Measurements from ENCODE around the gene INPP5E.
A peak's percentile ranks its signal among the peaks of the same experiment; 100 is the strongest.

INPP5E gene

DNA sequence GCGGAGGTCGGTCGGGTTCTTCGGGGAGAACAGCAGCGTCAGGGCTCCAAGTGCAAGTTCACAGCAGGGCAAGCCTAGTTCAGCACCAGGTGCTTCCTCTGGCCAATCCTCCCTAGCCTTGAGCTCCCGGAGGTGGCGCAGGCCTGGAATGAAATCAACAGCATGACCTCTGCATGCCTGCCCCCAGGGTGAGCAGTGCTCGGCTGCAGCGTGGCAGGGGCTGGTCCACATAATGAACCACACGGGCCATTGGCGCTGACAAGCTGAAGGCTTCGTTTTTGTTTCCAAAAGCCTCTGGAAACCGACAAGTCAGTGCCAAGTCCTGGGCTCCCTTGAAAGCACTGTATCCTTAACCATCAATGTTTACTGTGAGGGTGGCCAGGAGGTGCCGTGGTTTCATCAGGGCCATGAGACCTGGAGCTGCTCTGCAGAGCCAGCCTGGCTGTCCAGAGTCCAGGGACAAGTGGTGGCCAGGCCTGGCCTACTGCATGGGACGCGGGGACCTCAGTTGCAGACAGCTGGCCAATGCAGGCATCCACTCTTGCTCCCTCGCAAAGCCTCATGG is 2.1 kb upstream of the INPP5E start:
- Histone ChIP-seq H3K27me3 (ENCODE audit: control insufficient read depth, insufficient read depth, low read length) (no peaks in the 10 kb centered on the region), H3K4me1 (ENCODE audit: control insufficient read depth, insufficient read depth, low read length) (no peaks in the 10 kb centered on the region), H3K9ac (ENCODE audit: low read depth, low read length) (no peak overlapping the region), H3K9me3 (ENCODE audit: control insufficient read depth, insufficient read depth, low read length) (no peaks in the 10 kb centered on the region), H3K4me3 (ENCODE audit: low read depth, low read length) (no peak overlapping the region), H3K36me3 (ENCODE audit: control insufficient read depth, insufficient read depth, low read length) (peaks cover 47% of the 10 kb centered on the region)

DNA sequence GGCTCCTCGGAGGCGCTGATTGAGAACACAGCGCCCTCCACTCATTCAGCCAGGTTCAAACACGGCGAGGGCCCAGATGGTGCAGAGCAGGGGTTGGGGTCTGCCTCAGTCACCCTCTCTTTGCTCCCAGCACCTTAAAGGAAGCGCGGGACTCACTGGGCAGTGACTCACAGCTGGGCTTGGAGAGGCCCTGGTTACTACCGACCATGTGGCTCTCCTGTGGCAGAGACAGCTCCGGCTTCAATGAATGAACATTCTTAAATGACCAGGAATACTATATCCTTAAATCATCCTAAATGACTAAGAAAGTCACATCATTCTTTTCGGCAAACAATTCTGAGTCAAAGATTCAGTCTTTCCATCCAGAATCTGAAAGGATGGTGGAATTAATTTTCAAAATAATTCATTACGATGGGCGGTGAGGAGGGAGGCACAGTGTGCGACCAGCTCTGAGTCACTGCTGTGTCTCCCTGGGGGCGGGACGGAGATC is 1.6 kb upstream of the INPP5E start:
- H3K9me3 ChIP-seq (ENCODE audit: control insufficient read depth, insufficient read depth, low read length): no peaks in the 10 kb centered on the region
- peaks cover 43% of the 10 kb centered on the region for H3K36me3 ChIP-seq (ENCODE audit: control insufficient read depth, insufficient read depth, low read length)
- H3K4me1 ChIP-seq (ENCODE audit: control insufficient read depth, insufficient read depth, low read length): no peaks in the 10 kb centered on the region
- H3K4me3 ChIP-seq (ENCODE audit: low read depth, low read length): no peak overlapping the region
- H3K9ac ChIP-seq (ENCODE audit: low read depth, low read length): no peak overlapping the region
- H3K27me3 ChIP-seq (ENCODE audit: control insufficient read depth, insufficient read depth, low read length): no peaks in the 10 kb centered on the region

DNA sequence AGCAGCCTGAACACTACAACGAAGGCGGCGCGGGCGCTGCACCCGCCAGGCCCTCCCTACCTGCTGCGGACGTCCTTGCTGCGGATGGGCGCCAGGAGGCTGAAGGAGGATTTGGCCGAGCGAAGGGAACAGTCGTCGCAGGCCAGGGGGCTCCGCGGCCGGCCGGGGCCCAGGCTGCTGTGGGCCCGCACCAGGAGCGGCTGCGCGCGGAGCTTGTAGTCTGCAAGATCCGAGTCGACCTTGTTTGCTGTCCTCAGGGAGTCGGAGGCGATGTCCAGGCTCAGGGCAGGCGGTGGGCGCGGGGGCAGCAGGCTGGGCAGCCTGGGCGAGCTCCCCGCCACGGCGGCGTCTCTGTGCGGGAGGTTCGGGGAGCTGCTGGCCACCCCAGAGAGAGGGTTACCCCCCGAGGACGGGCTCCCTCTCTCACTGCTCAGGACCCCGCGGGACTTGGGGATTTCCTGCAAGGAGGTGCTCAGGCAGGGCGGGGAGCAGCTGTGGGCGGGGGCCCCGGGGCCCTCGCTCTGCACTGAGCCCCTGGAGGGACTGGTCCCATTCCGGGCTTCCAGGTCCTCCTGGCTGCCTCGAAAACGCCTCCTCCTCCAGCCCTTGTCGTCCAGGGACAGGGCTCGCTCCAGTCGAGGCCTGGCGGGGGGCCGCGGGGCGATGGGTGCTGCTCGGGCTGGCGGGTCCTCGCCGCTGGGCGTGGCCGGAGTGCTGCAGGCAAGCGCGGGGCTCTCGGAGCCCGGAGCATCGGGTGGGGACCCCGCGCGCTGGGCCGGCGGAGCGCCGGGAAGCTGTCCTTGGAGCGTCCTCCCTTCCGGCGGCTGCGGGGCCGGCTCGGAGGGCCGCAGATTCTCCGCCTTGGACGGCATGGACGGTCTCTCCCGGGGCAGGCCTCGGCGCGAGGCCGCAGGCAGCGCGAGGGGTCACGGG is 831 bp downstream of the INPP5E start:
- H3K4me1 ChIP-seq (ENCODE audit: control insufficient read depth, insufficient read depth, low read length): no peaks in the 10 kb centered on the region
- H3K36me3 ChIP-seq (ENCODE audit: control insufficient read depth, insufficient read depth, low read length): peaks cover 30% of the 10 kb centered on the region
- H3K4me3 ChIP-seq (ENCODE audit: low read depth, low read length): peak overlapping the region; percentile 58
- no peaks in the 10 kb centered on the region for H3K9me3 ChIP-seq (ENCODE audit: control insufficient read depth, insufficient read depth, low read length)
- no peaks in the 10 kb centered on the region for H3K27me3 ChIP-seq (ENCODE audit: control insufficient read depth, insufficient read depth, low read length)
- peak overlapping the region; percentile 73 for H3K9ac ChIP-seq (ENCODE audit: low read depth, low read length)

DNA sequence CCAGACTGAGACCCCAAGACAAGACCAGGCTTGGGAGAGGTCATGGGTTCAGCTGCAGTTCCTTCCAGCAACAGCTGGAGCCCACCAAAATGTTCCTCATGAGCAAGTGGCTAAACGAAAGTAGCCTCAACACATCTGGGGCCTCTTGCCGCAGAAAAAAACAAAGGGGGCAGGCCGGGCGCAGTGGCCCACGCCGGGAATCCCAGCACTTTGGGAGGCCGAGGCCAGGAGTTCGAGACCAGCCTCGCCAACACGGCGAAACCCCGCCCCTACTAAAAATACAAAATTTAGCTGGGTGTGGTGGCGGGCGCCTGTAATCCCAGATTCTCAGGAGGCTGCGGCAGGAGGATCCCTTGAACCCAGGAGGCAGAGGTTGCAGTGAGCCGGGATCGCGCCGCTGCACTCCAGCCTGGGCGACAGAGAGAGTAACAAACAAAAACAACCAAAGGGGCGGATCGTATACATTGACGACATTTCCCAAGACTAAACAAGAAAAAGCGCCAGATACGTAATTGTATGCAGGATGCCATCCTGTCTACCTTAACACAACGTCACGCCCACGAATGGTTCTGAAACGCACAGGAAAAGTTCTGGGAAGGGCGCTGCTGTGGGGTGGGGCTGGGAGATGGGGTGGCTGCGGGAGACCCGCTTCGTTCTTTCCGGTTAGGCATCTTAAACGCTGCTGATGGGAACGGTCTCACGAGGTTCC is 1.7 kb downstream of the INPP5E start:
- Histone ChIP-seq H3K36me3 (ENCODE audit: control insufficient read depth, insufficient read depth, low read length) (peaks cover 27% of the 10 kb centered on the region), H3K4me3 (ENCODE audit: low read depth, low read length) (peak overlapping the region; percentile 58), H3K4me1 (ENCODE audit: control insufficient read depth, insufficient read depth, low read length) (no peaks in the 10 kb centered on the region), H3K9me3 (ENCODE audit: control insufficient read depth, insufficient read depth, low read length) (no peaks in the 10 kb centered on the region), H3K9ac (ENCODE audit: low read depth, low read length) (peak overlapping the region; percentile 73), H3K27me3 (ENCODE audit: control insufficient read depth, insufficient read depth, low read length) (no peaks in the 10 kb centered on the region)

DNA sequence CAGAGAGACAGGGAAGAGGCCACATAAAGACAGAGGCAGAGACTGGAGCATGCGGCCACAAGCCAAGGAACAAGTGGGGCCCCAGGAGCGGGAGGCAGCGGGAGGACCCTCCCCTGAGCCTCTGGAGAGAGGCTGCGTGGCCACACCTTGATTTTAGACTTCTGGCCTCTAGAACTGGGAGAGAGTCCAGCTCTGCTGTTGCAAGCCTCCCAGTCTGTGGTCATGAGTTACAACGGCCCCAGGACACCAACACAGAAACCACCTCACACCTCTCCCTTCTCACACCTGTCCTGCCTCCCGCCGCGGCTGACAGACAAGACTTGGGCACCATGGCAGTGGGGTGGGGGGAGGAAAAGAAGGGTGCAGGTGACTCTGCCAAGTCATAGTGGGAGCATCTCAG is 2.2 kb downstream of the INPP5E start:
- Histone ChIP-seq H3K9me3 (ENCODE audit: control insufficient read depth, insufficient read depth, low read length) (no peaks in the 10 kb centered on the region), H3K4me1 (ENCODE audit: control insufficient read depth, insufficient read depth, low read length) (no peaks in the 10 kb centered on the region), H3K9ac (ENCODE audit: low read depth, low read length) (no peak overlapping the region), H3K4me3 (ENCODE audit: low read depth, low read length) (peak overlapping the region; percentile 13), H3K27me3 (ENCODE audit: control insufficient read depth, insufficient read depth, low read length) (no peaks in the 10 kb centered on the region), H3K36me3 (ENCODE audit: control insufficient read depth, insufficient read depth, low read length) (peaks cover 21% of the 10 kb centered on the region)

DNA sequence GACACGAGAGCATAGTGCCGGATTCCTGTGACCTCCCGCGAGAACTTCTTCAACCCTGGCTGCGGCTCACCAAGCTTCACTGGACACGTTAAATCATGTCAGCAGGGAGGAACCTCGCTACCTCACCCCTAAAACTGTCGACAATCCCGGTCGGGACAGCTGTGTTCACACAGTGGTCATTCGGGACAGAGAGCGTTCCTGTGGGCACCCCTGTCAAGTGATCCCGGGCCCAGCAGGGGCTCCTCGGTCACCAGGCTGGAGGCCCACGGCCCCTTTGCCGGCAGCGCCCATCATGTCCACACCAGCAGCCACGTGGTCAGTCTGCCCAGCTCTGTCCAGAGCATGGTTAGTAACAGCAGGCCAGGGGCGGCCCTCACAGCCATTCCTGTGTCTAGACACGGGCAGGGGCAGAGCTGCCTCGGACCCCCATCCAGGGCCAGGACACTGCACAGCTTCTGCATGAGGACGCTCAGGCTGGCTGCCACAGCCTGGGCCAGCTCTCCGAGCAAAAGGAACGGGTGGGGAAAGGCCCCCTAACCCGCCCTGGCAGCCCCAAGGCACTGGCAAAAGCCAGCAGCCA is 3.5 kb downstream of the INPP5E start:
- H3K4me1 ChIP-seq (ENCODE audit: control insufficient read depth, insufficient read depth, low read length): no peaks in the 10 kb centered on the region
- no peak overlapping the region for H3K9ac ChIP-seq (ENCODE audit: low read depth, low read length)
- no peaks in the 10 kb centered on the region for H3K27me3 ChIP-seq (ENCODE audit: control insufficient read depth, insufficient read depth, low read length)
- no peak overlapping the region for H3K4me3 ChIP-seq (ENCODE audit: low read depth, low read length)
- no peaks in the 10 kb centered on the region for H3K9me3 ChIP-seq (ENCODE audit: control insufficient read depth, insufficient read depth, low read length)
- peaks cover 10% of the 10 kb centered on the region for H3K36me3 ChIP-seq (ENCODE audit: control insufficient read depth, insufficient read depth, low read length)

DNA sequence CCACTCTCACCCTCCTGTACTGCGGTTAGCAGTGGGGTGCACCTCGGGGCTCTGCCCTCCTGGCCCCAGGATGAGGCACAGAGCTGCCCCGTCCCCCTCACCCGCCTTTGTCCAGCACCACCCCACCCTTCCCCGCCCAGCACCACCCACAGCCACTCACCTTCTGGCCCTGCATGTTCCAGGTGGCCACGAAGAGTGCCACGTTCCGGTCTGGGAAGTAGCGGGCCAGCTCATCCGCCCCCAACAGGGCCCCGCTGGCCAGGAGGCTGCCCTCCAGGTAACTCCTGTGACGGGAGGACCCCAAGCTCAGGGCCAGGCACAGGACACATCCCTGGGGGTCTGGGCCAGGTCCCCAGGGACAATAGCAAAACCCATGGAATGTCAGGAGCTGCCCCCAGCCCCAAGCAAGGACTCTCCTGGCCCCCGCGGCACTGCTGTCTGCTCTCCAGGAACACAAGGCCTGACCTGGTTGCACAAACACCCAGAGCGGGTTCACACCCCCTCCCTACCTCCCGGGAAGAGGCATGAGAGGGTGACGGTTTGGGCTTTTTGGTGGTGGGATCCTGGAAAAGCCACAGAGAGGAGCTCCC is 5.0 kb downstream of the INPP5E start:
- Histone ChIP-seq H3K9ac (ENCODE audit: low read depth, low read length) (no peak overlapping the region), H3K36me3 (ENCODE audit: control insufficient read depth, insufficient read depth, low read length) (peaks cover 17% of the 10 kb centered on the region), H3K27me3 (ENCODE audit: control insufficient read depth, insufficient read depth, low read length) (no peaks in the 10 kb centered on the region), H3K4me1 (ENCODE audit: control insufficient read depth, insufficient read depth, low read length) (no peaks in the 10 kb centered on the region), H3K4me3 (ENCODE audit: low read depth, low read length) (no peak overlapping the region), H3K9me3 (ENCODE audit: control insufficient read depth, insufficient read depth, low read length) (no peaks in the 10 kb centered on the region)

DNA sequence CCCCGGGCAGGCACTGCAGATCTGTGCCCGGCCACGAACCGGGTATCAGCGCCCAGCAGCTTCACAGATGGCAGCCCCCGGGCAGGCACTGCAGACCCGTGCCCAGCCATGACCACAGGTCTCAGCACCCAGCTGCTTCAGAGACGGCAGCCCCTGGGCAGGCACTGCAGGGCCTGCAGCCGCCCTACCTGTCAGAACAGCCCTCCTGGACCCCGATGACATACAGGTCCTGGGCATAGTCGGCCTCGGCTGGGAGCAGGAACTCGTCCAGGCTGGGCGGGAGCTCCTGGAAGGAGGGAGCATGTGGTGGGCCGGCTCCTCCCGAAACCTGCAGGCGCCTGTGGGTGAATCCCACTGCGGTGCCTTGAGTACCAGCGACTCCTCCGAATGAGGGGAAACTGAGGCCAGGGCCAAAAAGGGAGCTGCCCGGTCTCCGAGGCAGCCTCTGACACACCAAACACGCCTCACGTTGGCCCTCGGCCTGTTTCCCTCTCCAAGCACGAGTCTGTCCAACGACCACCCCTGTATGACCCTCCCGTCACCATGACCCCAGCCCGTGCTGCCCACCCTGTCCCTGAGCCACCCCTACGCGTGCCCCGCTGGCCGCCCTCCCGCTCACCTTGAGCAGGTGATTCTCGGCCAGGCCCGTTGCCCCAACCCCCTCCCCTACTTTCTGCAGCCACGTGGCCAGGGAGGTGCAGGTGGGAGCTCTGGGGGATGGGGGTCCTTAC is 5.6 kb downstream of the INPP5E start:
- H3K9me3 ChIP-seq (ENCODE audit: control insufficient read depth, insufficient read depth, low read length): no peaks in the 10 kb centered on the region
- no peak overlapping the region for H3K9ac ChIP-seq (ENCODE audit: low read depth, low read length)

DNA sequence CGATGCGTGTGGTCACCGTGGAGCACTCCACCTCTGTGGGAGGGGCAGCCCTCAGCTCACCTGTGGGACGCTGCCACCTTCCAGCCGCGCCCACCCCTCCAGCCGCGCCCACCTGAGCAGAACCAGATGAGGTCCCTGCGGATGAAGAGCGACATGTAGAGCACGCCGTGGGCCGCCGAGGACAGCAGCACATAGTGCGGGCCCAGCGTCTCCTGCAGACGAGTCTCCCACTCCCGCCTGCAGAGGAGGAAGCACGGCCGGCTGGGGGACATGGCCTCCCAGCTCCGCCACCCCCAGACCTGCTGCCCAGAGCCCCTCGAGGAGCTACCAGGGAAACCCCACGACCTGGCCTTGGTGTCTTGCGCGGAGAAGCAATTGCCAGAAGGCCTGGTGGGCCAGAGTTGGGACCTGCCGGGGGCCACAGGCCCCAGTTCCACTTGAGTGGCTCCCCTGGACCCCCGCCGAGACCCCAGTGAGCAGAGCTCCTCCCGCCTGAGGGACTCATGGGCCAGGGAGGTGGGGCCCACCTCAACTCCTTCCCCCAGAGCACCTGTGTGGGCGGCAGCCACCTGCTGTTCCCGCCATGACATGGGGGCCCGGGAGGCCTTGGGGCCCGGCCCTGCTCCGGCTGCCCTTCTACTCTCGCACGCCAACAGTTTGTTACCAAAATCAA is 6.5 kb downstream of the INPP5E start:
- Histone ChIP-seq H3K9ac (ENCODE audit: low read depth, low read length) (no peak overlapping the region), H3K36me3 (ENCODE audit: control insufficient read depth, insufficient read depth, low read length) (peaks cover 25% of the 10 kb centered on the region), H3K4me3 (ENCODE audit: low read depth, low read length) (no peak overlapping the region), H3K4me1 (ENCODE audit: control insufficient read depth, insufficient read depth, low read length) (no peaks in the 10 kb centered on the region), H3K9me3 (ENCODE audit: control insufficient read depth, insufficient read depth, low read length) (no peaks in the 10 kb centered on the region), H3K27me3 (ENCODE audit: control insufficient read depth, insufficient read depth, low read length) (no peaks in the 10 kb centered on the region)

More for the DNA sequence above, 5.6 kb downstream of the INPP5E start:
- Histone ChIP-seq H3K27me3 (ENCODE audit: control insufficient read depth, insufficient read depth, low read length) (no peaks in the 10 kb centered on the region), H3K4me1 (ENCODE audit: control insufficient read depth, insufficient read depth, low read length) (no peaks in the 10 kb centered on the region), H3K36me3 (ENCODE audit: control insufficient read depth, insufficient read depth, low read length) (peaks cover 21% of the 10 kb centered on the region), H3K4me3 (ENCODE audit: low read depth, low read length) (no peak overlapping the region)

DNA sequence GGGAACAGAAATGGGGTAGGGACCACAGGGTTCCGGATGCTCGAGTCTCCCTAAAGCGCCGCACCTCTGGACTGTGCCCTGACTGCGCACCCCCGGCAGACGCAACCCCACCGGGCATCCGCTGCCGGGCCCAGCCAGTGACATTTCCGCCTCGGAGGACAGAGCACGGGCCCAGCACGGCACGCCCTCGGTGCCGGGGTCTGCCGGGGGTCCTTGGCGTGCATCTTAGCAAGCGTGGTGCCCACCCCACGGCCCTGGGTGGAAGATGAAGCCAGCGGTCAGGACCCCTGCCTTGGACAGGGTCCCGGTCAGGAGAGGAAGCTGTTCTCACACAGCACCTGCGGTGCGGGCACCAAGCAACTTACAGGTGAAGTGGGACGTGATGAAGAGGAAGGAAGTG is 7.1 kb downstream of the INPP5E start:
- Histone ChIP-seq H3K27me3 (ENCODE audit: control insufficient read depth, insufficient read depth, low read length) (no peaks in the 10 kb centered on the region), H3K4me1 (ENCODE audit: control insufficient read depth, insufficient read depth, low read length) (no peaks in the 10 kb centered on the region), H3K9ac (ENCODE audit: low read depth, low read length) (no peak overlapping the region), H3K36me3 (ENCODE audit: control insufficient read depth, insufficient read depth, low read length) (peaks cover 25% of the 10 kb centered on the region), H3K4me3 (ENCODE audit: low read depth, low read length) (no peak overlapping the region), H3K9me3 (ENCODE audit: control insufficient read depth, insufficient read depth, low read length) (no peaks in the 10 kb centered on the region)

Data from iPS-15b (cell line).